ENCODE measurements around the gene SPAG16.

GRCh38 chr2:214098811-214099210 is 814.5 kb downstream of the SPAG16 start:
- TF ChIP-seq POLR2AphosphoS5 (IDR thresholded peaks at IDR 0.05; ENCODE audit: low read depth, low read length), result no peak
- TF ChIP-seq POLR2A (IDR thresholded peaks at IDR 0.05; ENCODE audit: low read depth, low read length), result no peak
